ENCODE data around the gene LSM3.

LSM3 gene

DNA sequence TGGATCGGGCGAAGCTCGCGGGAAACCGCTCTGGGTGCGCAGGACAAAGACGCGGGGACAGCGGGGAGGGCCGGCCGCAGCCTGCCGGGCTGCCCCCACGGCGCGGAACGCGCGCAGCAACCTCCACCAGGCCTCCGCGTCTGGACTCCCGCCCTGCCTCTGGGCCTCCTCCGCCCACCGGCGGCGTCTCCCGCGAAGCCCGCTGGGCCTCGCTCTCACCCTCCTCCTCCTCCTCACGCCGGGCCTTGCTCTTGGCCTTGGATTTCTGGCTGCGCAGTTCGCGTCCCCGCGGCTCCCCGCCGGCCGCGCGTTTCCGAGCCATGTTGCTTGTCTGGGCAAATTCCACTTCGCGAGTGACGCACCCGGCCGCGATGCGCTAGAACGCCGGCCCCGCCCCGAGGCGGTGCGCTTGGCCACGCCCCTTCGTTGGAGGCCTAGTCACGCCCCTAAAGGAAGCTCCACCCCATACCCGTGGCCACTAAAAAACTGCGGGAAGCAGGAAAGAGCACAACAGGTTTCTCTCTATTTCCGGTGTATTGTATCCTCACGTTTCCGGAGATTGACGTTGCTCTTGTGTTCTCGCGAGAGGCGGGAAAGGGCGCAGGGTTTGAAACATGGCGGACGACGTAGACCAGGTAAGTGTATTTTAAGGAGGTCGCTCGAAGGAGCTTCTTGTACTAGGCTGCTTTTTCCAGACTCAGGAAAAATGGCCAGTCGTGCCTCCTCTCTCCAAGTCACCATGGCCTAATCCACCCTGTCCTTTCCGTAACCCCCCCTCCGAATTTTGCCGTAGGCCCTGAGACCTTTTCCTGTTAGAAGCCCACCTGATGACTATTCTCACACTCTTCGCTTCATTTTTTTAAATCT lies at the start of gene LSM3, which contains the start of gene XPC:
TSS of gene LSM3 (plus strand) at position 571 of the 867 bp plus-strand sequence. CDS start at position 615, 44 bp downstream.
TSS of gene XPC (minus strand) at position 355 of the 867 bp plus-strand sequence. CDS start at position 322, 33 bp downstream.
- TF ChIP-seq, protein P1, sequence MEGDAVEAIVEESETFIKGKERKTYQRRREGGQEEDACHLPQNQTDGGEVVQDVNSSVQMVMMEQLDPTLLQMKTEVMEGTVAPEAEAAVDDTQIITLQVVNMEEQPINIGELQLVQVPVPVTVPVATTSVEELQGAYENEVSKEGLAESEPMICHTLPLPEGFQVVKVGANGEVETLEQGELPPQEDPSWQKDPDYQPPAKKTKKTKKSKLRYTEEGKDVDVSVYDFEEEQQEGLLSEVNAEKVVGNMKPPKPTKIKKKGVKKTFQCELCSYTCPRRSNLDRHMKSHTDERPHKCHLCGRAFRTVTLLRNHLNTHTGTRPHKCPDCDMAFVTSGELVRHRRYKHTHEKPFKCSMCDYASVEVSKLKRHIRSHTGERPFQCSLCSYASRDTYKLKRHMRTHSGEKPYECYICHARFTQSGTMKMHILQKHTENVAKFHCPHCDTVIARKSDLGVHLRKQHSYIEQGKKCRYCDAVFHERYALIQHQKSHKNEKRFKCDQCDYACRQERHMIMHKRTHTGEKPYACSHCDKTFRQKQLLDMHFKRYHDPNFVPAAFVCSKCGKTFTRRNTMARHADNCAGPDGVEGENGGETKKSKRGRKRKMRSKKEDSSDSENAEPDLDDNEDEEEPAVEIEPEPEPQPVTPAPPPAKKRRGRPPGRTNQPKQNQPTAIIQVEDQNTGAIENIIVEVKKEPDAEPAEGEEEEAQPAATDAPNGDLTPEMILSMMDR (IDR thresholded peaks at IDR 0.05; ENCODE audit: low read depth, low read length, missing control alignments) = no peak

GRCh38 chr3:14129296-14129695 lies 49.3 kb upstream of the LSM3 start:
- TF ChIP-seq, protein P1 (IDR thresholded peaks at IDR 0.05; ENCODE audit: low read depth, low read length, missing control alignments) = no peak
- H3K4me3 ChIP-seq (replicated peaks; ENCODE audit: low read depth, low read length) = no peak overlapping the region
- no peak for DNase-seq (ENCODE audit: extremely low read depth, low read depth)

More for the DNA sequence above, at the start of gene LSM3, which contains the start of gene XPC:
- DNase-seq (ENCODE audit: extremely low read depth, low read depth) = peak; percentile 98
- peak within 1 kb of the TSS; percentile 80 for H3K4me3 ChIP-seq (replicated peaks; ENCODE audit: low read depth, low read length)

- no peak overlapping the region for H3K4me3 ChIP-seq (replicated peaks; ENCODE audit: low read depth, low read length)
- DNase-seq (ENCODE audit: extremely low read depth, low read depth) = no peak
- TF ChIP-seq, protein P1 (IDR thresholded peaks at IDR 0.05; ENCODE audit: low read depth, low read length, missing control alignments) = no peak
Measured at GRCh38 chr3:14130230-14130629, 48.4 kb upstream of the LSM3 start.

DNA sequence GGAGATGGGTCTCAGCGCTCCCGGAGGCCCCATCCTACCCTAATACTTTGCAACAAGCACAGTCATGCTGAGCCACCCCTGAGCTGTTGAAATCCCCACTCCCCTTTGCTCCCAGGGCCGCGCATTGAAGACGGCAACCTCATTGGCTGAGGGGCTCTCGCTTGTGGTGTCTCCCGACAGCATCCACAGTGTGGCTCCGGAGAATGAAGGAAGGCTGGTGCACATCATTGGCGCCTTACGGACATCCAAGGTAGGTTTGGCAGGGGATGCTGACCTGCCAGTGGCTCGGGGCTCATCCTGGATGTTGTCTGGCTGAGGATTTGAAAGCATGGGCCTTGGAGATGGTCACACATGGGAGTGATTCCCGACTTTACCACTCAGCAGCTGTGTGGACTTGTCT lies 47.9 kb upstream of the LSM3 start:
- no peak for DNase-seq (ENCODE audit: extremely low read depth, low read depth)
- TF ChIP-seq, protein P1 (IDR thresholded peaks at IDR 0.05; ENCODE audit: low read depth, low read length, missing control alignments) = no peak
- no peak overlapping the region for H3K4me3 ChIP-seq (replicated peaks; ENCODE audit: low read depth, low read length)

- TF ChIP-seq, protein P1 (IDR thresholded peaks at IDR 0.05; ENCODE audit: low read depth, low read length, missing control alignments) = no peak
- DNase-seq (ENCODE audit: extremely low read depth, low read depth) = no peak
- no peak overlapping the region for H3K4me3 ChIP-seq (replicated peaks; ENCODE audit: low read depth, low read length)
Measured at GRCh38 chr3:14131134-14131533, 47.5 kb upstream of the LSM3 start.

DNA sequence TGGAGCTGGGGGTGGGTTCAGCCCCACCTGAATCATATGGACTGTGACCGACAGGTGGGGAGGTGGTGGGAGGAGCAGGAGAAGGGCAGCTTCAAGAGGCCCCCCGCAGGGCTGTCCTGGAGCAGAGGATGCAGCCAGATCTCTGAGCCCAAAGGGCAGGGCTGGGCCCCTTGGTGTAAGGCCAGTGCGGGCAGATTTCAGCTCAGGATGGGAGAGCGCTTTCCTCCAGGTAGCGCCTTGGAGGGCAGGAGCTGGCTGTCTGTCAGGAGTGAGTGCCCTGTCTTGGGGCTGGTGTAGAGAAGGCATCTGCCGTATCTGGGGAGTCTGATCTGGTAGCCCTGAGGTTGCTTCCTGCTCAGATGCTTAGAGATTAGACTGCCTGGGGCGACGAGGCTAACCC lies 46.5 kb upstream of the LSM3 start:
- TF ChIP-seq, protein P1 (IDR thresholded peaks at IDR 0.05; ENCODE audit: low read depth, low read length, missing control alignments) = no peak
- no peak for DNase-seq (ENCODE audit: extremely low read depth, low read depth)
- no peak overlapping the region for H3K4me3 ChIP-seq (replicated peaks; ENCODE audit: low read depth, low read length)
